ENCODE data around the gene KCNAB1.
A peak's percentile ranks its signal among the peaks of the same experiment; 100 is the strongest.
"Not testable (repeated sequence)": the region's sequence is repeated elsewhere in the genome, so short reads cannot be mapped to it uniquely, and the experiment has no call there.

Gene KCNAB1

DNA sequence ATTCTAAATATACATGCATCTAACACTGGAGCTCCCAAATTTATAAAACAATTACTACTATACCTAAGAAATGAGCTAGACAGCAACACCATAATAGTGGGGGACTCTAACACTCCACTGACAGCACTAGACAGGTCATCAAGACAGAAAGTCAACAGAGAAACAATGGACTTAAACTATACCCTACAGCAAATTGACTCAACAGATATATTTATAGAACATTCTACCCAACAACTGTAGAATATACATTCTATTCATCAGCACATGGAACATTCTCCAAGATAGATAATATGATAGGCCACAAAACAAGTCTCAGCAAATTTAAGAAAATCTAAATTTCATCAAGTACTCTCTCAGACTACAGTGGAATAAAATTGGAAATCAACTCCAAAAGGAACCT, 102.0 kb downstream of the KCNAB1 start:
- not testable (repeated sequence) for DNase-seq

DNA sequence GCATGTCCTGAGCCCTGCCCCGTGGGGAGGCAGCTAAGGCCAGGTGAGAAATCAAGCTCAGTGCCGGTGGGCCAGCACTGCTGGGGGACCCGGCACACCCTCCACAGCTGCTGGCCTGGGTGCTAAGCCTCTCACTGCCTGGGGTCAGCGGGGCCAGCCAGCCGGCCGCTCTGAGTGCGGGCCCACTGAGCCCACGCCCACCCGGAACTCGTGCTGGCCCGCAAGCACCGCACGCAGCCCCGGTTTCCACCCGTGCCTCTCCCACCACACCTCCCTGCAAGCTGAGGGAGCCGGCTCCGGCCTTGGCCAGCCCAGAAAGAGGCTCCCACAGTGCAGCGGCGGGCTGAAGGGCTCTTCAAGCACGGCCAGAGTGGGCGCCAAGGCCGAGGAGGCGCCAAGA, 103.7 kb downstream of the KCNAB1 start:
- DNase-seq, result not testable (repeated sequence)

DNA sequence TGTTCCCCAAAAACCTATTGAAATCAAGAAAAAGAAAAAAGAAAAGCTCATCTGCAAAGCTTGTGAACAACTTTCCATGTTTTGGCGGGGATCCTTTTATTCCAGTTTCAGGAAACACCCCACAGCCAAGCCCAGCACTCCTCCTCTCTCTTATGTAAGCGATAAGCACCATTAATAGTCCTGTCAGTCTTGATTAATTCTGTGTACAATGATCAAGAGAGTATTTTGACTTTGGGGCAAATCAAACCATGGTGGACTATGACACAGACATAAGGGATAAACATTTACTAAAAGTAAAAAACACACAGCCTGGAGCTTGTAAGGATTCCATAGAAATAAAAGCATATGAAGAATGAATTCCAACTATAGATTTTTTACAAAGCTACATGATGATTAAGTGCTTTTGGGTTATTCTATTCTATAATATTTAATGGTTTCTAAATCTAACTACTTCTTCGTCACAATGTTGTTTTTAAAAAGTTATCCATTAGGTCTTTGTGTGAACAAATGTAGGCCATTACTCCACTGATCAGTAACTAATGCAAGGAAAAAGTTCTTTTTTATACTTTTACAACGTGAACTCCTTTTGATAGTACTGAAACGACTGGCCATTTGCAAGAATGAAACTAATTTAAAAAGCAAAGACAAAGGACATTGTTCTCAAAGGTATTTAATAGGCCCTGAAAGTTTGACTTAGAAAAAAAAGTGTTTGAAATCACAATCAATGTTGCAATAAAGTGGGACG, 106.5 kb downstream of the KCNAB1 start:
- DNase-seq, result no peak

GRCh38 chr3:156227704-156228103, 107.3 kb downstream of the KCNAB1 start:
- no peak for DNase-seq

- DNase-seq, result no peak
These were observed 110.0 kb downstream of the KCNAB1 start for GRCh38 chr3:156230278-156230900.

GRCh38 chr3:156231221-156231620, 110.8 kb downstream of the KCNAB1 start:
- not testable (repeated sequence) for DNase-seq

DNA sequence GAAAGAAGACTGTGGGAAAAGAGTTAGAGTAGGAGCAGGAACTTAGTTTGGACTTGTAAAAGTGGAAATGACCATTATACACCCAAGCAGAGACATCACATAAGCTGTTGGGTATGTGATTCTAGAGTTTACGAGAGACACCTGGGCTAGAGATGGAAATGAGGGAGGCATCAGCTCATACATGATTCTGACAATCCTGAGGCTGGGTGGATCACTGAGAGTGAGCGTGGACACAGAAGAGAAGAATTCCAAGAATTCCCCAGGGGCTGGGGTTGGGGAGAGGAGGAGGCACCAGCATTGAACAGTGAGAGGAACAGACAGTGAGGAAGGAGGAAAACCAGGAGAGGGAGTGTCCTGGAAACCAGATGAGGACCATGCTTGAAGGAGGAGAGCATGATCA, 113.5 kb downstream of the KCNAB1 start:
- no peak for DNase-seq

DNA sequence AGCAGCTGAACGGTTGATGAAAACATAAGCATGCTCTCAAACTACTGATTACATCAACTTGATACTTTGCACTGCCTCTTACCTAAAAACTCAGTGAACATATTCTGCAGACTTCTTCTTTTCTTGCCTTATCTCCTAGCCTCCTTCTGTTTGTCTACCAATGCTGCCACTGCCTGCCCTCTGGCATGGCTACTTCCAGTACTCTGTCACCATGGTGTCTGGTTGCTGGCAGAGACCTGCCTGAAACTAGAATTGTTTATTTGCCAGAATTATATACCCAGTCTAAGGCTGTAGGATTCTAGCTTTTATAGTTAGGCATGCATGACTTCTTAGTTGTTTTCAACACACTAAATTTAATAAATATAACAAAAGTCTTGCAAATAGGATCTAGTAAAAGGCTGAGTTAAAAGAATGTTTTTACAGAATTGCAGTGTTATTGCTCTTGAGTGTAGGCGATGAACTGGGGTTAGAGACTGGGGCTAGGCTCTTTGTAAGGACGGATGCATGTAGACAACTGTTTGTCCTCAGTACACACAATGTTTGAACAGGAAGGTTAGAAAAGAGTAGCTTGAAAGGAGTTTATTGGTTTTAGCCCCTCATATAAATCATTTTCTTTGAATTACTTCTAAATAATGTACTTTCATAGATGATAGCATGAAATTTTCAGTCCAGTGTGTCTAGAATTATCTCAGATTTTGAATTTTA, 116.3 kb downstream of the KCNAB1 start:
- DNase-seq, result no peak

- no peak for DNase-seq
These were observed 120.3 kb downstream of the KCNAB1 start for GRCh38 chr3:156240642-156241041.

DNA sequence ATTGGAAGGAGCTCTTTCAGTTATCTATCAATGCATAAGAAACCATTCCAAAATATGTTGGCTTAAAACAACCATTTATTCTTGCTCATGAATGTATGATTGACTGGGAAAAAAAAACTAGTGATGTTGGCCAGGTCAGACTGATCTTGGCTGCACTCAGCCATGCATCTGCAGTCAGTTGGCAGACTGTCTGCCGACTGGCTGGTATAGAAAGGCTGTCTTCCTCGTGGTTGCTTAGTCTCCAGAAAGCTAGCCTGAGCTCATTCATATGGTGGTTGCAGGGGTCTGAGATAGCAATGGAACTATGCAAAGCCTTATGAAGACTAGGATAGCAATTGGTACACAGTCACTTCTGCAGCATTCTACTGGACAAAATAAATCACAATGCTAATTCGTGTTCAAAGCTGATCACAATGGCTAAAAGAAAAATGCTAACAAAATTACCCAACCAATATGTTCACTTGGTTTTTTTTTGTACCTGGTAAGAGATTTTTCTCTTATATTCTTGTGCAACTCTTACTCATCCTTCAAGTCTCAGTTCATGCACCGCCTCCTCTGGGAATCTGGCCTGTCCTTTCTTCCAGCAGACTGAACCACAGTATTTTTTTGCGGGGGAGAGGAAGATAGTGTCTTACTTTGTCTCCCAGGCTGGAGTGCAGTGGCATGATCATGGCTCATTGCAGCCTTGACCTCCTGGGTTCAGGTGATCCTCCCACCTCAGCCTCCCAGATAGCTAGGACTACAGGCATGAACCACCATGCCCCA, 126.8 kb downstream of the KCNAB1 start:
- DNase-seq, result no peak

GRCh38 chr3:156250550-156250949, 130.2 kb downstream of the KCNAB1 start:
- no peak for DNase-seq

DNA sequence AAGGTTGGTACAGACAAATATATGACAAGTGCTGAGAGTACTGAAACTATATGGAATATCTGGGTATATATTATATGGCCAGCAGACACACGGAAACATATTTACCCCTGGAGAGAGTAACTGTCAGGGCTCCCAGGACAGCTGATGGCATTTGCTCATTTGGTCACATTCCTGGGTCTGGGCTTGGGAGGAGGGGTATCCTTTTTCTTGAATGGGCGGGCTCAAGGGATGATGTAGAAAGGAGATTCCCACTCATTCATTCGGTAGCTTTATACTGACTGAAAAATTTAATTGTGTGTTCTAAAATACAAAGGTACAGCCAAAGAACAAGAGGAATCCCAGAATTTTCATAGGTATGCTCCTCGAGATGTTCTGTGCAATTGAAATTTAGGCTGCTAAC, 131.0 kb downstream of the KCNAB1 start:
- DNase-seq, result no peak

GRCh38 chr3:156252656-156253055, 132.3 kb downstream of the KCNAB1 start:
- no peak for DNase-seq

GRCh38 chr3:156253150-156253549, 132.8 kb downstream of the KCNAB1 start:
- DNase-seq, result no peak

DNA sequence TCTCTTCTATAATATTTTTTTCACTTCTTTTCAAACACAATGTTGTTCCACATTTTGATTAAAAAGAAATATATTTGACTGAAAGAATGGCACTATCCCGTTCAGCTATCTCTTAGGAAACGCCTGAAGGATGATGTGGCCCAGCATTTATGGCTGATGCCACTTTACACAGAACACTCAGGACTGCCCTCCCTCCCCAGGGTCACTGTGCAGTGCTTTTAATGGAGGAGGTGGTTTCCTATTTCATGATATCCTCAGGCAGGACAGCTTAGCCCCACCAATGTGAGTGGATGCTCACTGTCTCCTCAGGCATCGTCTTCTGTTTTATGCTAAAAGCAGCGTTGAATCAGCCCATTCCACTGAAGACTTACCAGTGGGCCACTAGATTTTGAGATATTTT, 135.9 kb downstream of the KCNAB1 start:
- DNase-seq, result no peak

GRCh38 chr3:156256945-156257344, 136.6 kb downstream of the KCNAB1 start:
- no peak for DNase-seq

DNA sequence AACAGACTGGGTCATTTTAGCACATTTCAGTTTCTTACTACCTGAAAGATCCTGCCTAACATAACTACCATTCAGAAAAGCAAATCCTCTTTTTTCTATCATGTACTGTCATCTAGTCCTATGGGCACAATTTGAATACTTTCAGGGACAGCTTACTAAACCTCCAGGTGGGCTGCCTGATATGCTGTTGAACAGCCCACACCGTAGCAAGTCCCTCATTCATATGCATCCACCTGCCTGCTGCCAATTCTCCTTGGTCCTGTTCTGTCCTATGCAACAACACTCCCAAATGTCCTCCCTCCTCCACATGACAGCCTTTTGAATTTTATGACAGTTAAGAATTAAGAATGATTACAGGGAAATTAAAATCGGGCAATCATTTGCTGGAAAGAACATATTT, 137.9 kb downstream of the KCNAB1 start:
- peak in 1 of 2 experiments; percentile 16 for DNase-seq

DNA sequence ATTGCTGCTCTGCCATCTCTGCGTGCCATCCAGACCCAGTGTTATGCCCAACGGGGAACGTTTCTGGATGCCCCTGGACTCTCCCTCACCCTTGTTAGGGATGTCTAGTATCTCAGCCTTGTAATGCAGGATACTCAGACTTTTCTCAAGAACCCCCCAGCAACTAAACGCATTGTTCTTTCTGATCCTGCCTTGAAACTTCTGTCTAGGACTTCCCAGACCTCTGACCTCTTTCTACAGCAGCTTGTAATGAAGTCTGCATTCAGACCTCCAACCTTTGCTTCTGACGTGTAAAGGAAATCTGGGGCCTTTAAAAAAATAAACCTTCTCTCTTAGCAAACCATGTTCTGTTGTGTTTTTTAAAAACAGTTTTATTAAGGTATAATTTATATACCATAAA, 139.5 kb downstream of the KCNAB1 start:
- no peak for DNase-seq

GRCh38 chr3:156260331-156260730, 140.0 kb downstream of the KCNAB1 start:
- DNase-seq, result no peak

- DNase-seq, result no peak
These were observed 144.4 kb downstream of the KCNAB1 start for GRCh38 chr3:156264771-156265170.

GRCh38 chr3:156271508-156271907, 151.1 kb downstream of the KCNAB1 start:
- DNase-seq, result no peak

DNA sequence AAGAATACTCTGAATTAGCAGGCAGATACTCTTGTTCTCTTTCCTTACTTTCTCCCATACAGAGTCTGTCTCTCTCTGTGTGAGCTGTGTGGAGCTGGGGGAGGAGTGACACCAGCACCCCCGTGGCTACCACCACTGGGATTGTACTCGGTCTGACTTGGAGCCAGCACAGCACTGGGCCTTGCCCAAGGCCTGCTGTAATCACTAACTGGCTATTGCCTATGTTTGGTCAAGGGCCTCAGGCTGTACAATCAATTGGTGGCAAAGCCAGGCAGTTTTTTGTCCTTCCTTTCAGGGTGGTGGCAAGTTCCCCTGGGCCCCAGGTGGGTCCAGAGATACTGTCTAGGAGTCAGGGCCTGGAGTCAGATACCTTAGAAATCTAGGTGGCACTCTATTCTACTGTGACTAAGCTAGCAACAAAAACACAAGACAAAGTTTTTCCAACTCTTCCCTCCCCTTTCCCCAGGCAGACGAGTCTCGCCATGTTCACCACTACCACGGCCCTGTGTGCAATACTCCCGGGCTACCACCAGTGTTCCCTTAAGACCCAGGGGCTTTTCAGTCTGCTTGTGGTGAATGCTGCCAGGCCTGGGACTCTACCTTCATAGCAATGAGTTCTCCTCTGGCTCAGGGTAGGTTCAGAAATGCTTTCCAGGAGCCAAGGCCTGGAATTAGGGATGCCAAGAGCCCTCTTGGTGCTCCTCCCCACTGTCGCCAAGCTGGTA, 151.8 kb downstream of the KCNAB1 start:
- no peak for DNase-seq
